GM18526 (cell line): Measurements from ENCODE around the gene ZSCAN18.

Source experiments
- POLR2A ChIP-seq: IDR thresholded peaks from 3 replicates; pipeline ENCODE4 v1.6.1; 2011; ENCODE audit not compliant: insufficient read length; ENCODE audit errors: extremely low read depth

The ZSCAN18 gene

GRCh38 chr19:58037927-58038687 lies 59.9 kb downstream of the ZSCAN18 start:
- no peak for TF ChIP-seq POLR2A

GRCh38 chr19:58035863-58036262 lies 62.2 kb downstream of the ZSCAN18 start:
- TF ChIP-seq POLR2A = no peak

- TF ChIP-seq POLR2A = no peak
These were observed 63.6 kb downstream of the ZSCAN18 start for GRCh38 chr19:58034477-58034793.
